MCF 10A (cell line): ENCODE measurements around the gene CCDC57. TPM values are rescaled to one million over a fixed set of nuclear protein-coding genes. Genes with fewer than 3 reads are reported as not detected.
A peak's percentile ranks its signal among the peaks of the same experiment; 100 is the strongest.

Source experiments
- BruUV-seq: library from RNA; stranded (reverse); fragments of 400-500 nt; replicated peaks from 2 replicates; lab custom pipeline; 2021; lab: Mats Ljungman, UMichigan
- CTCF ChIA-PET: fragments of 300-600 bp; sonication (Branson Sonifier 250); formaldehyde crosslinking; extraction: SDS; loops from one replicate; lab custom pipeline; 2021; ENCODE audit warnings: antibody characterized with exemption, inconsistent platforms; lab: Yijun Ruan, JAX
- POLR2A ChIA-PET: fragments of 300-600, 350-650 bp; sonication (Branson Sonifier 250); formaldehyde crosslinking; extraction: SDS; loops from one replicate; lab custom pipeline; 2020; ENCODE audit warnings: antibody characterized with exemption, inconsistent platforms; lab: Yijun Ruan, JAX
- DNase-seq: peaks from one replicate; pipeline ENCODE4 v3.0.0-alpha.2; 2018; ENCODE audit not compliant: unreplicated experiment
- H3K27ac Mint-ChIP-seq: one replicate; pipeline ENCODE4 v1.8.0; 2022; ENCODE audit warnings: mild to moderate bottlenecking, low read depth, mixed read lengths; ENCODE audit not compliant: unreplicated experiment
- H3K27me3 Mint-ChIP-seq: one replicate; pipeline ENCODE4 v1.8.0; 2022; ENCODE audit warnings: mixed read lengths; ENCODE audit not compliant: insufficient read depth, unreplicated experiment
- H3K36me3 Mint-ChIP-seq: one replicate; pipeline ENCODE4 v1.8.0; 2022; ENCODE audit warnings: mild to moderate bottlenecking, moderate library complexity, mixed read lengths; ENCODE audit not compliant: insufficient read depth, unreplicated experiment
- H3K4me1 Mint-ChIP-seq: one replicate; pipeline ENCODE4 v1.8.0; 2022; ENCODE audit warnings: mixed read lengths; ENCODE audit not compliant: insufficient read depth, unreplicated experiment
- H3K4me3 Mint-ChIP-seq: one replicate; pipeline ENCODE4 v1.8.0; 2022; ENCODE audit warnings: mild to moderate bottlenecking, moderate library complexity, mixed read lengths; ENCODE audit not compliant: unreplicated experiment
- H3K9me3 Mint-ChIP-seq: one replicate; pipeline ENCODE4 v1.8.0; 2022; ENCODE audit warnings: mixed read lengths; ENCODE audit not compliant: unreplicated experiment
- CTCF ChIP-seq: fragments of 200-600 bp; IDR thresholded peaks from one replicate; pipeline ENCODE4 v1.8.0; 2022; ENCODE audit warnings: antibody characterized with exemption, mild to moderate bottlenecking; ENCODE audit not compliant: unreplicated experiment
- intact Hi-C: fragments of 100-400 bp; cut with micrococcal nuclease; formaldehyde crosslinking; loops from 2 replicates; pipeline ENCODE4 v1.14.1; 2022
- total RNA-seq: library from RNA; stranded (reverse); gene quantifications from 2 replicates; pipeline ENCODE4 v1.2.3, GENCODE V29; 2022

Gene CCDC57
- total RNA-seq, 1 experiment from 2014 or later = 86.8 TPM

GRCh38 chr17:82216301-82217119 is 3.9 kb upstream of the CCDC57 start:
- peak; percentile 97 for DNase-seq
- Mint-ChIP-seq H3K4me3 (peak overlapping the region; percentile 60), H3K36me3 (no peaks in the 10 kb centered on the region), H3K27me3 (no peaks in the 10 kb centered on the region), H3K9me3 (no peaks in the 10 kb centered on the region), H3K4me1 (peaks cover 35% of the 10 kb centered on the region), H3K27ac (peak overlapping the region; percentile 90)
- intact Hi-C loops = no loop called here
- ChIA-PET CTCF (interaction anchor here (0.6 to 1.2 kb wide), 4 partner anchors 11 to 410 kb away, joined by 3 to 4 read pairs (median 3); partner anchors contain the start of gene DCXR), POLR2A (interaction anchor here (1.1 to 5.9 kb wide), 6 partner anchors 11 to 118 kb away, joined by 3 to 40 read pairs (median 12); partner anchors contain the start of gene SLC16A3)
- no TSS peak for BruUV-seq
- no peak for TF ChIP-seq CTCF

- H3K9me3 Mint-ChIP-seq = no peaks in the 10 kb centered on the region
- peaks cover 30% of the 10 kb centered on the region for H3K4me1 Mint-ChIP-seq
- DNase-seq = no peak
- BruUV-seq = no TSS peak
- no peaks in the 10 kb centered on the region for H3K36me3 Mint-ChIP-seq
- H3K27ac Mint-ChIP-seq = peak overlapping the region; percentile 90
- peak overlapping the region; percentile 60 for H3K4me3 Mint-ChIP-seq
- no peak for TF ChIP-seq CTCF
- ChIA-PET POLR2A (interaction anchor here (1.1 to 5.9 kb wide), 6 partner anchors 10 to 117 kb away, joined by 3 to 40 read pairs (median 12); partner anchors contain the start of gene SLC16A3), CTCF (interaction anchor here (0.6 to 1.6 kb wide), 5 partner anchors 10 to 409 kb away, joined by 3 to 4 read pairs (median 3); partner anchors contain the start of gene DCXR)
- H3K27me3 Mint-ChIP-seq = no peaks in the 10 kb centered on the region
- intact Hi-C loops = no loop called here
Observed at GRCh38 chr17:82215972-82216300, 3.3 kb upstream of the CCDC57 start.

- H3K4me3 Mint-ChIP-seq = no peak overlapping the region
- no peak overlapping the region for H3K27ac Mint-ChIP-seq
- no peaks in the 10 kb centered on the region for H3K9me3 Mint-ChIP-seq
- no TSS peak for BruUV-seq
- no peaks in the 10 kb centered on the region for H3K36me3 Mint-ChIP-seq
- peaks cover 30% of the 10 kb centered on the region for H3K4me1 Mint-ChIP-seq
- DNase-seq = no peak
- TF ChIP-seq CTCF = no peak
- intact Hi-C loops = no loop called here
- CTCF ChIA-PET = interaction anchor here (0.6 to 1.6 kb wide), 4 partner anchors 9 to 409 kb away, joined by 3 to 4 read pairs (median 4); partner anchors contain the start of gene DCXR
- H3K27me3 Mint-ChIP-seq = no peaks in the 10 kb centered on the region
- POLR2A ChIA-PET = interaction anchor here (0.7 to 5.9 kb wide), 7 partner anchors 10 to 82 kb away, joined by 3 to 40 read pairs (median 11); partner anchors contain the start of gene SLC16A3
Observed at GRCh38 chr17:82215095-82215971, 2.7 kb upstream of the CCDC57 start.
